H1 (cell line): Measurements from ENCODE around the gene NDUFA7. TPM values are rescaled to one million over a fixed set of nuclear protein-coding genes. Genes with fewer than 3 reads are reported as not detected.

Experiments used
- CTCF ChIA-PET: fragments of 300-600 bp; sonication (Branson Sonifier 250); formaldehyde crosslinking; loops from one replicate; lab custom pipeline; 2021; ENCODE audit not compliant: partially characterized antibody; lab: Charles Lee
- POLR2A ChIA-PET: fragments of 300-600 bp; sonication (Branson Sonifier 250); formaldehyde crosslinking; loops from one replicate; lab custom pipeline; 2021; ENCODE audit warnings: inconsistent platforms; ENCODE audit not compliant: partially characterized antibody; lab: Charles Lee
- DNase-seq, 2 experiments: peaks; one replicate each; pipeline versions ENCODE4 v3.0.0 to v3.0.0-alpha.2; 2010 to 2022; ENCODE audit warnings: low spot score in 2 of 2, low read depth in 1 of 2, mixed read lengths in 1 of 2
- FAIRE-seq: peaks from 2 replicates; lab custom pipeline; 2011; peaks lifted over from hg19 to GRCh38; lab: Jason Lieb, UNC
- H2AFZ ChIP-seq: 2 replicates; pipeline ENCODE4 v1.8.1; 2012; ENCODE audit warnings: low read length, inconsistent platforms
- H2AK5ac ChIP-seq: 2 replicates; pipeline ENCODE4 v1.6.1; 2013; ENCODE audit warnings: low read depth, low read length
- H2BK120ac ChIP-seq: replicated peaks from 2 replicates; pipeline ENCODE3; 2013; ENCODE audit warnings: low read depth, low read length, inconsistent platforms
- H2BK12ac ChIP-seq: 2 replicates; pipeline ENCODE4 v1.6.1; 2013; ENCODE audit warnings: low read depth, low read length
- H2BK15ac ChIP-seq: 2 replicates; pipeline ENCODE4 v1.6.1; 2013; ENCODE audit warnings: low read length
- H2BK20ac ChIP-seq: 2 replicates; pipeline ENCODE4 v1.6.1; 2013; ENCODE audit warnings: low read length
- H2BK5ac ChIP-seq: 2 replicates; pipeline ENCODE4 v1.6.1; 2013; ENCODE audit warnings: low read depth, low read length
- H3K14ac ChIP-seq: 2 replicates; pipeline ENCODE4 v1.6.1; 2013; ENCODE audit warnings: inconsistent platforms; ENCODE audit not compliant: insufficient read length
- H3K18ac ChIP-seq: 2 replicates; pipeline ENCODE4 v1.6.1; 2013; ENCODE audit warnings: low read length; ENCODE audit errors: extremely low read depth
- H3K23ac ChIP-seq: 2 replicates; pipeline ENCODE4 v1.6.1; 2013; ENCODE audit warnings: inconsistent platforms; ENCODE audit not compliant: insufficient read length
- H3K23me2 ChIP-seq: 2 replicates; pipeline ENCODE4 v1.6.1; 2013; ENCODE audit warnings: low read depth, low read length
- H3K27ac ChIP-seq: 2 replicates; pipeline ENCODE4 v1.6.1; 2011; ENCODE audit warnings: low read depth, low read length, inconsistent platforms
- H3K27me3 ChIP-seq, 4 experiments: replicated peaks in 1 of 4; 1 replicate in 1 of 4; 2 replicates in 3 of 4; pipeline versions ENCODE4 v1.6.1 to v1.8.1; 2011 to 2013; ENCODE audit warnings: low read length in 3 of 4, mild to moderate bottlenecking in 3 of 4, inconsistent platforms in 2 of 4, mixed read lengths in 2 of 4, moderate library complexity in 1 of 4; ENCODE audit not compliant: control insufficient read depth in 3 of 4, insufficient read depth in 3 of 4; ENCODE audit errors: extremely low read depth in 1 of 4
- H3K36me3 ChIP-seq, 4 experiments: 2 replicates each; pipeline versions ENCODE4 v1.6.1 to v1.8.1; 2011 to 2013; ENCODE audit warnings: mild to moderate bottlenecking in 4 of 4, low read length in 3 of 4, moderate library complexity in 2 of 4, control low read depth in 1 of 4, inconsistent platforms in 1 of 4; ENCODE audit not compliant: insufficient read depth in 4 of 4, control insufficient read depth in 2 of 4
- H3K4ac ChIP-seq: replicated peaks from 2 replicates; pipeline ENCODE3; 2013; ENCODE audit warnings: low read length, low read depth, mixed read lengths, inconsistent platforms; ENCODE audit not compliant: insufficient read length
- H3K4me1 ChIP-seq, 4 experiments: replicated peaks in 1 of 4; 1 replicate in 1 of 4; 2 replicates in 3 of 4; pipeline versions ENCODE4 v1.6.1 to v1.8.1; 2011 to 2013; ENCODE audit warnings: low read length in 3 of 4, inconsistent platforms in 2 of 4, mixed read lengths in 1 of 4; ENCODE audit not compliant: insufficient read depth in 4 of 4, control insufficient read depth in 3 of 4
- H3K4me2 ChIP-seq, 2 experiments: 2 replicates each; pipeline versions ENCODE4 v1.6.1 to v1.8.1; 2011 to 2013; ENCODE audit warnings: low read depth in 2 of 2, low read length in 2 of 2, control low read depth in 1 of 2, inconsistent platforms in 1 of 2, mild to moderate bottlenecking in 1 of 2; ENCODE audit not compliant: insufficient read depth in 1 of 2
- H3K4me3 ChIP-seq, 4 experiments: fragments of 200-600, 300-600 bp in 1 of 4; sonication (generic), shearing (Covaris generic), sonication (Bioruptor Twin) in 1 of 4; 2 replicates each; pipeline versions ENCODE4 v1.5.1 to v1.8.1; 2011 to 2016; ENCODE audit warnings: low read length in 4 of 4, low read depth in 3 of 4, control low read depth in 2 of 4, inconsistent platforms in 2 of 4, mild to moderate bottlenecking in 2 of 4, mixed read lengths in 1 of 4, moderate library complexity in 1 of 4; ENCODE audit not compliant: insufficient read depth in 2 of 4; ENCODE audit errors: extremely low read depth in 1 of 4
- H3K56ac ChIP-seq: replicated peaks from 2 replicates; pipeline ENCODE3; 2013; ENCODE audit warnings: low read depth, mild to moderate bottlenecking, mixed read lengths, low read length, inconsistent platforms; ENCODE audit not compliant: insufficient read length
- H3K79me1 ChIP-seq: 2 replicates; pipeline ENCODE4 v1.6.1; 2013; ENCODE audit warnings: low read depth, low read length, control low read depth
- H3K79me2 ChIP-seq, 2 experiments: 2 replicates each; pipeline versions ENCODE4 v1.6.1 to v1.8.1; 2012 to 2013; ENCODE audit warnings: low read length in 2 of 2, mild to moderate bottlenecking in 2 of 2, inconsistent platforms in 1 of 2; ENCODE audit not compliant: insufficient read depth in 2 of 2, control insufficient read depth in 1 of 2
- H3K9ac ChIP-seq, 4 experiments: replicated peaks in 1 of 4; 1 replicate in 1 of 4; 2 replicates in 3 of 4; pipeline versions ENCODE4 v1.6.1 to v1.8.1; 2011 to 2013; ENCODE audit warnings: low read depth in 3 of 4, low read length in 3 of 4, control low read depth in 2 of 4, mild to moderate bottlenecking in 2 of 4, moderate library complexity in 2 of 4, inconsistent platforms in 1 of 4; ENCODE audit errors: extremely low read depth in 1 of 4
- H3K9me3 ChIP-seq, 2 experiments: 2 replicates each; pipeline versions ENCODE4 v1.6.1 to v1.8.1; 2012 to 2013; ENCODE audit warnings: mild to moderate bottlenecking in 2 of 2, moderate library complexity in 2 of 2, control low read depth in 1 of 2, inconsistent platforms in 1 of 2, low read depth in 1 of 2, low read length in 1 of 2, mixed read lengths in 1 of 2; ENCODE audit not compliant: insufficient read depth in 2 of 2
- H4K20me1 ChIP-seq, 2 experiments: replicated peaks in 1 of 2; 2 replicates each; pipeline versions ENCODE3 to v1.8.1; 2011 to 2013; ENCODE audit warnings: inconsistent platforms in 2 of 2, low read length in 2 of 2, mild to moderate bottlenecking in 1 of 2; ENCODE audit not compliant: insufficient read depth in 2 of 2, control insufficient read depth in 1 of 2
- H4K5ac ChIP-seq: 2 replicates; pipeline ENCODE4 v1.6.1; 2013; ENCODE audit warnings: low read length, low read depth, mixed read lengths, inconsistent platforms; ENCODE audit not compliant: insufficient read length
- H4K8ac ChIP-seq: 2 replicates; pipeline ENCODE4 v1.8.0; 2013; ENCODE audit warnings: mild to moderate bottlenecking, moderate library complexity, low read length, inconsistent platforms; ENCODE audit not compliant: insufficient read depth; ENCODE audit errors: extremely low read depth
- H4K91ac ChIP-seq: replicated peaks from 2 replicates; pipeline ENCODE3; 2013; ENCODE audit warnings: low read length, mixed read lengths, inconsistent platforms; ENCODE audit not compliant: insufficient read length
- BCL11A ChIP-seq, 2 experiments: IDR thresholded peaks; one replicate each; pipeline ENCODE4 v1.6.1; 2011; ENCODE audit warnings: low read depth in 2 of 2, low read length in 2 of 2, mild to moderate bottlenecking in 2 of 2
- CHD2 ChIP-seq: IDR thresholded peaks from 2 replicates; pipeline ENCODE4 v1.6.1; 2012; ENCODE audit warnings: low read length, improper control_type of control experiment
- CREB1 ChIP-seq: IDR thresholded peaks from 2 replicates; pipeline ENCODE4 v1.6.1; 2012; ENCODE audit warnings: inconsistent platforms
- EZH2 ChIP-seq: fragments of 200-600 bp; sonication (generic); IDR thresholded peaks from 2 replicates; pipeline ENCODE4 v1.7.1; 2012; ENCODE audit warnings: low read depth, mild to moderate bottlenecking, moderate library complexity, low read length, inconsistent platforms; ENCODE audit not compliant: severe bottlenecking
- JUN ChIP-seq: IDR thresholded peaks from 2 replicates; pipeline ENCODE4 v1.6.1; 2011; ENCODE audit warnings: low read depth, mild to moderate bottlenecking, improper control_type of control experiment, low read length
- MAX ChIP-seq: IDR thresholded peaks from 2 replicates; pipeline ENCODE4 v1.6.1; 2012; ENCODE audit warnings: inconsistent platforms
- NRF1 ChIP-seq: IDR thresholded peaks from 2 replicates; pipeline ENCODE4 v1.6.1; 2011; ENCODE audit warnings: mild to moderate bottlenecking, low read depth, low read length, improper control_type of control experiment
- SAP30 ChIP-seq: fragments of 300-600 bp; sonication (generic); IDR thresholded peaks from 2 replicates; pipeline ENCODE4 v1.7.1; 2012; ENCODE audit warnings: low read length, moderate library complexity, mild to moderate bottlenecking, inconsistent platforms; ENCODE audit not compliant: insufficient read depth, insufficient replicate concordance
- SIN3A ChIP-seq, 2 experiments: IDR thresholded peaks in 1 of 2; conservative IDR thresholded peaks in 1 of 2; 2 replicates each; pipeline ENCODE4 v1.6.1; 2011 to 2012; ENCODE audit warnings: low read length in 2 of 2, improper control_type of control experiment in 1 of 2, low read depth in 1 of 2, mild to moderate bottlenecking in 1 of 2
- TAF1 ChIP-seq: IDR thresholded peaks from 2 replicates; pipeline ENCODE4 v1.6.1; 2011; ENCODE audit warnings: mild to moderate bottlenecking, low read depth, low read length
- USF2 ChIP-seq: IDR thresholded peaks from 2 replicates; pipeline ENCODE4 v1.6.1; 2011; ENCODE audit warnings: low read length, improper control_type of control experiment
- WGBS, 2 experiments: shearing (Covaris generic) in 1 of 2; methylation state at CpG; one replicate each; pipeline versions ENCODE4 v1.1.6 to v1.1.7; 2013 to 2015; ENCODE audit warnings: low lambda C conversion rate in 2 of 2, mixed read lengths in 2 of 2, inconsistent platforms in 1 of 2, low coverage in 1 of 2, missing lambda C conversion rate in 1 of 2; ENCODE audit not compliant: insufficient replicate concordance in 2 of 2, insufficient coverage in 1 of 2, insufficient read length in 1 of 2; ENCODE audit errors: extremely low coverage in 1 of 2, missing lambda C conversion rate in 1 of 2; 5-methylcytosine and 5-hydroxymethylcytosine counted together
- polyA plus RNA-seq, 7 experiments: library from polyadenylated mRNA; depleted of rRNA in 3 of 7; stranded (reverse) in 5 of 7; unstranded in 2 of 7; fragments of >200 nt in 5 of 7; fragments of 200-250 nt in 2 of 7; gene quantifications; 1 replicate in 5 of 7; 2 replicates in 1 of 7; 4 replicates in 1 of 7; pipeline versions ENCODE4 v1.2.1 to v1.2.3, GENCODE V29; 2011 to 2013; ENCODE audit warnings: missing spikeins in 2 of 7, mixed read lengths in 2 of 7
- total RNA-seq: library from RNA; stranded (reverse); fragmentation: NEBNext Ultra II Directional; extraction: Animal tissue kit (Norgen Biotek cat#: 25700); gene quantifications from 2 replicates; pipeline ENCODE4 v1.2.1, GENCODE V29; 2021

Gene NDUFA7
- total and polyA plus RNA-seq, 2 of the 8 experiments (the other 6 are each of a cell fraction or from before 2014, with no cell fraction given): 54.4 to 286 TPM

- WGBS, 2 experiments: 72% methylated on average over 23 of the region's 27 CpGs; no CpG with 5 or more reads in 1 of the 2 experiments
- Histone ChIP-seq H3K9me3 (no peaks in the 10 kb centered on the region), H2BK120ac (no peak overlapping the region), H4K20me1 (peaks cover 0 to 2% of the 10 kb centered on the region in 2 experiments), H3K4me3 (peak overlapping the region in 1 of 4 experiments; percentile 56; a peak in 1 of 8 replicates), H2AFZ (no peak overlapping the region), H3K36me3 (0 out of 8 replicates have a peak, but pooled peaks cover 0 to 4% (median 0%) of the 10 kb centered on the region in 4 experiments), H2AK5ac (no peak overlapping the region), H3K27ac (no peak overlapping the region), H3K9ac (no peak overlapping the region), H3K79me2 (no peaks in the 10 kb centered on the region), H3K18ac (no peak overlapping the region), H3K4me2 (peak overlapping the region in 1 of 2 experiments; percentile 81; a peak in 2 of 4 replicates), H3K56ac (no peak overlapping the region), H2BK15ac (no peak overlapping the region), H2BK20ac (no peak overlapping the region), H4K91ac (no peak overlapping the region), H3K14ac (no peak overlapping the region), H2BK12ac (no peak overlapping the region), H2BK5ac (no peak overlapping the region), H3K23ac (no peak overlapping the region), H4K8ac (peak overlapping the region; percentile 17; the same call in 1 of the 2 replicates), H3K4me1 (peaks cover 0 to 21% (median 10%) of the 10 kb centered on the region in 4 experiments; a peak in 6 of 7 replicates), H3K27me3 (peaks cover 21 to 38% (median 33%) of the 10 kb centered on the region in 4 experiments), H3K4ac (no peak overlapping the region), H4K5ac (no peak overlapping the region), H3K79me1 (no peaks in the 10 kb centered on the region), H3K23me2 (peaks cover 16% of the 10 kb centered on the region; the same call in 1 of the 2 replicates)
- POLR2A ChIA-PET: interaction anchor here (0.9 to 27.1 kb wide), 5 partner anchors 8 to 27 kb away, joined by 3 to 583 read pairs (median 5); partner anchors contain the start of genes ANGPTL4, CD320, NDUFA7 and RPS28
- DNase-seq (peak in 1 of 2 experiments; percentile 49), FAIRE-seq (no peak)
- CTCF ChIA-PET: interaction anchor here (0.6 to 3.7 kb wide), 8 partner anchors 8 to 73 kb away, joined by 3 to 32 read pairs (median 4); partner anchors contain the start of genes NDUFA7 and RPS28
- TF ChIP-seq TAF1: no peak
- TF ChIP-seq CREB1: no peak
- TF ChIP-seq USF2: no peak
- TF ChIP-seq MAX: no peak
- no peak for TF ChIP-seq EZH2
- no peak for TF ChIP-seq SAP30
- TF ChIP-seq SIN3A (conservative IDR thresholded peaks at IDR 0.05 in 1 of 2, IDR thresholded peaks at IDR 0.05 in 1 of 2; ENCODE audit: low read depth in 1 of 2, low read length in 2 of 2): no peak
- no peak for TF ChIP-seq CHD2
- TF ChIP-seq NRF1: no peak
- TF ChIP-seq JUN: no peak
- TF ChIP-seq BCL11A (IDR thresholded peaks at IDR 0.05; ENCODE audit: low read depth in 2 of 2, low read length in 2 of 2): no peak
Measured at GRCh38 chr19:8336072-8336569, 14.9 kb upstream of the NDUFA7 start.
